ENCODE results near the gene PHC2. TPM values are rescaled to one million over a fixed set of nuclear protein-coding genes. Genes with fewer than 3 reads are reported as not detected.
A peak's percentile ranks its signal among the peaks of the same experiment; 100 is the strongest.

Gene PHC2
- total RNA-seq, 1 donor from 2014 or later, result 121 TPM

GRCh38 chr1:33332357-33332789 is 98.5 kb downstream of the PHC2 start:
- no peak for DNase-seq (ENCODE audit: low spot score)

DNA sequence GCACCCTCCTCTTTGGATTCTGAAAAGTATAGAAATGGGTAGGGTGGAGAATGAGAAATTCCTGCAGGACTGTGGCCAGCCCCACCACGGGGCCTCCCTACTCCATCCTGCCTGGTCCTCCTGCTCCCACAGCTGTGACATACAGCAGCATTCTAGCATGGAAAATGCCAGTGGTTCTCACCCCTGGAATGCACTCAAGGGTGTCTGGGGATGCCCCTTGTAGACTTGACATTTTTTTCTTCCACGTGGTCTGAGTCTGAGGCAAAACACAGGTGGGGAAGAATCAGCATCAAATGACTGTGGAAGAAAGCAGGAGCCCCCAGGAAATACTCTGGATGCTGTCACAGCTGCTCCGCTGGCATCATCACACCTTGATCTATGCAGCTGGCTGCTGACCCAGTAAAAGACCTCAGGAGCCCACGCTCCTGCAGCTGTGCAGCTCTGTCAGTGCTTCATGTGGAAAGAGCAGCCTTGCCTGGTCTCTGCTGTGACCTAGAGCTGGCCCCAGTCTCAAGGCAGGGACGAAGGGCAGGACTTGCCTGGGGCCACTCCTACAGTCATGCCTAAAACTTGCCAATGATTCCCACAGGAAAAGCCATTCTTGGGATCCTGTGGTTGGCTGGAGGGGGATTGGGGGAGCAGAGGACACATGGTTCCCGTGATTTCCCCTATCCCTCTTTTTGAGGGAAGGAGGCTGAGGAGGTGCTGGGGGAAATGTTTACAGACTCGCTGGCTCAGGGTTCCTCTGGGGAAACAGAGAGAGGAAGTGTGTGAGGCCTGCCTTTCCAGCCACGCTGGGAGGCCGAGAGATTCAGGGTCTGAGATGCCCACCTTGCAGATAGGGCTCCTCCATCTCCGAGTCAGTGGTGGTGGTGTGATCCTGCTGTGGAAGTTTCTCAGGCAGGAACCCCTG is 99.2 kb downstream of the PHC2 start:
- DNase-seq (ENCODE audit: low spot score), result no peak

DNA sequence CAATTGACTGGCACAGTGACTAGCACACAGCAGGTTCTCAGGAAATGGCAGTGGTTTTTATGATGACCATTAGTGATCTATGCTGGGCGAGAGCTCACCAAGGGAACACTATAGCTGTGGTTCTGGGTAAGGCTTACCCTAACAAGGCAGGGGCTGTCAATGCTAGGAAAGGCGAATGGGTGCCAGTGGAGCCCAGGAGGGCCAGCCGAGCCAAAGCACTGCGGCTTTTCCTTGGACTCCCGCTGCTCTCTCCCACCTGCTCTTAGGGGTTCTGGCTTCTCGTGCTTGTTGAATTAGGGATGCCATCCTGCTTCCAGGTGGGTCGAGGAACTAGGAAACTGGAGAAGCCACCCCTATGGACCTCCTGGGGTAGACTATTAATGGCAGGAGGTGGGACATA is 100.0 kb downstream of the PHC2 start:
- no peak for DNase-seq (ENCODE audit: low spot score)

- DNase-seq (ENCODE audit: low spot score), result no peak
These were observed 100.5 kb downstream of the PHC2 start for GRCh38 chr1:33330361-33330890.

DNA sequence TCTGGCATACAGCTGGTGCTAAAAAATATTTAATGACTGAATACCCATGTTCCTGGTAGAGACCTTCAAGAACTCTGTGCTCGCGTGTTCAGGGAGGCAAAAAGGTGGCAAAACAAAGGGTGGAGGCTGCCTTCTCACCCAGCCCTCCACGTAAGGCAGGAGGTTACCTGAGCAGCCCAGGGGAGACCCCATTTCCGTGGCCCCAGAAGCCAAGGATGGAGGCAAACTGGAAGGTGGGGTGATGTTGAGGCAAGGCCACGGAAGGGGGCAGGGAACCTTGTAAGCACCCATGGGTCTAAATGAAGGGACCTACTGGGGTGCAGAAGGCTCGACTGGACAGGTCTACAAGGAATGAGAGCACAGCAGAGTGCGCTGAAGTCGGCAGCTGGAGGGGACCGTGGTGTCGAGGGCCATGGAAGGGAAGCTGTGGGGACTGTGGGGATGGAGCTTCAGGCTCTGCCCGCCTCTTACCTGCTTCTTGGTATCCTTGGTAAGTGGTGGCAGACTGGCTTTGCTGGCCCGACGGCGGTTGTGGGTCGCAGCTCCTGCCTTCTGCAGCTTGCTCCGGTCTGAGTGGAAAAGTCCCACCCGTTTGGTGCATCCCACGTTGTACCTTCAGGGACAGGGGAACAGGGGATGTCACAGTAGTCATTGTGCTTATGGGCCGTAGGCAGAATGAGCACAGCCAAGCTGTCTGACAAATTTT is 101.1 kb downstream of the PHC2 start:
- no peak for DNase-seq (ENCODE audit: low spot score)

GRCh38 chr1:33328817-33329216 is 102.1 kb downstream of the PHC2 start:
- DNase-seq (ENCODE audit: low spot score), result no peak

DNA sequence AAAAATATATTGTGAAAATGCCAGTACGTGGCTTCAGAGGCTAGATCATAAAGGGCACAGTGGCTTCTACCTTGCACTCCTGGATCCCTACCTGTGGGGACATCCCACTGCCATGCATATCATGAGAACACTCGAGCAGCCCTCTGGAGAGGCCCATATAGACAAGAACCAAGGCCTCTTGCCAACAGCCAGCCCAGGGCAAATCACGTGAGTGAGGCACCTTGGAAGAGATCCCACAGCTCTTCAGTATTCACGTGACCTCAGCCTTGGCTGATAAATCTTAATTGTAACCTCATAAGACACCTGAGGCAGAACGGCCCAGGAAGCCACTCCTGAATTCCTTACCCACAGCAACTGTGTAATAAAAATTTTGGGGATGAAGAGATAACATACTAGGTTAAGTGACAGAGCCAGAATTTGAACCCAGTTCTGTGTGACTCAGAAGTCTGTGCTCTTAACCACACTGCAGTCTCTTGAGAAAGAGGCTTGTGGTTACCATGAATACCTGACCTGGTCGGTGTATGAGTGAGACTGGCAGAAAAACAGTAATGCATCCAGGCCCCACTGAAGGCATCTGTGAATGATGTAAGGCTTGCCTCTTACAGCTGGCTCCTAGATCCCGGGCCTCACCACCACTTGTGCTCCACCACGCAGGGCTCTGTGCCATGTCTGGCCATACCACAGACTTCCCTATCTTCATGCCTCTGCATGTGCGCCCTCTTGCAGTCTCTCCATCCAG is 103.1 kb downstream of the PHC2 start:
- peak; percentile 67 for DNase-seq (ENCODE audit: low spot score)

DNA sequence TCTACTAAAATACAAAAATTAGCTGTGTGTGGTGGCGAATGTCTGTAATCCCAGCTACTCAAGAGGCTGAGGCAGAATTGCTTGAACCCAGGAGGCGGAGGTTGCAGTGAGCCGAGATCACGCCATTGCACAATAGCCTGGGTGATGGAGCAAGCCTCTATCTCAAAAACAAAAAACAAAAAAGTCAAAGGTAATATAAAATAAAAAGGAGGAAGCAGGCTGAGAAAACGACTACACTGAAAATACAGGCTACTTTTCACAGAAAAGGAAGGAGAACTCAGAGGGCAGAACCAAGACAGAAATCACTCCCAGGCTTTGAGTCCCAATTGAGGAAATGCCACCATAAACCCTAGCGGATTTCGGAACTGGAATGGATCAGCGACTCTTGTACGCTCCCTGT is 104.1 kb downstream of the PHC2 start:
- no peak for DNase-seq (ENCODE audit: low spot score)

DNA sequence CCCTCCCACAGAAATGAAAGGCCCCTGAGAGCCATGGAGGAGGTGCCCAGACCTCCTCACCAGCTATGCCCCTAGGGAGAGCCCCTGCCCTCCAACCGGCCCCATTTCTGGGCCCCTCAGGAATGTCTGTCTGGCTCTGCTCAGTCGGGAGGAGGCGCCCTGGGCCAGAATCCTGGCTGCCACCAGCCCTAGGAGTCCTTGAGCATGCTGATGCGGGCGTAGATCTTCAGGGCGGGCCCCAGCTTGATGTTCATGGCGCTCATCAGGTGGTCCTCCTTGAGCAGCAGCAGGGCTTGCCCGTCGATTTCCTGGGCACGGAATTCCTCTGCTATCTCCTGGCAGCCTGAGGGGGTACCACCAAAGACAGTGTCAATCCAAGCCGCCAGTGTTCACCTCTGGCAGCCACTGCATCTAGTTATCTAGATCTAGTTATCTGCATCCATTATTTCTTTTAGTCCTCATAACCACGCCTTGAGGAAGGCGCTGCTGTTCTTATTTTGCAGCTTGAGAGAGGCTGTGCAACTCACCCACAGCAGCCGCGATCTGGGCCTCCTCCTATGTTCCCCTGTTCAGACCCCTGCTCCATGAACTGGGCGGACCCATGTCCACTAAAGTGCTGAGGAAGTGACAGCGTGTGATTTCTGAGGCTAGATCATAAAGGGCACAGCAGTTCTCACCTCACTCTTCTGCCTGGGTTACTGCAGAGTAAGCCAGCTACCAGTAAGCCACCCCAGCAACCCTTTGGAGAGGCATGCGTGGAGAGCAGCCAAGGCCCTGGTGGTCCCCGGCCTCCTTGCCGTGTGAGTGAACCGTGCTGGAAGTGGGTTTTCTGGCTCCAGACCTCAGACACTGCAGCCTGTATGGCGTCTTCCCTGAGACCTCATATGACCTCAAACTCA is 106.0 kb downstream of the PHC2 start:
- no peak for DNase-seq (ENCODE audit: low spot score)

DNA sequence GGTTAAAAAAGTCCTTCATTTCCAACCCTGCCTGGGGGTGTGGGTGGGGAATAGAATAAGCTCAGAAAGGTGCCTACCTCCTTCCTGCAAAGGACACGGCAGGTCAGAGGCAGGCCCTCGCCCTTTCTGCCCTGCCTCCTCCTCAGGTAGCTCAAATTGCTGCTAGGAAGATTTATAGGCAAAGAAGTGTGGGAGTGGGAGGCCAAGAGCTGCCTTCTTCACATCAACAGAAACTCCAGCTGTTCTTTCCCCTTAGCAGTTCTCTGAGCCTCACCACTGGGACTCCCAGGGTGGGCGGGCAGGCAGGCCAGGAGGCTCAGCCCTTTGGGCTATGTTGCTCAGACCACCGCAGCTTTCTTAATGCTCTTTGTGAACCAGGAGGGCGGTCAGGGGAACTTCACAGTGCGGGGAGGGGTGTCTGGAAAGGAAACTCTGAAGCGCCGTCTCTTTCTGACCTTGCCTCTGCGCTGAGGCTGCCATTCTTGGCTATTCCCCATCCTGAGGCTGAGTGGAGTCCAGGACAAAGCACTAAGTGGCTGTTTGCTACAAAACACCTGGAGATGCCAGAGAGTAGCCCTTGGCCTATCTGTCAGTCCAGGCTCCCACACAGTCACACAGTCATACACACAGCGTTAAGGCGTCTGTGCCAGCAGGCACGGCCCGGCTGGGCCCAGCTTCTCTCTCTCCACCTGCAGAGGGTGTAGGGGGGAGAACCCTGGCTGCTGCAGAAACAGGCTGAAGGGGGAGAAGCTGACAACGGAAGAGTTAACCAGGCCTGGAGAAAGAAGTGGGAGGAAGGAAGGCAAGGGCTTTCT is 107.0 kb downstream of the PHC2 start:
- no peak for DNase-seq (ENCODE audit: low spot score)

- DNase-seq (ENCODE audit: low spot score), result no peak
These were observed 107.9 kb downstream of the PHC2 start for GRCh38 chr1:33322870-33323585.

- DNase-seq (ENCODE audit: low spot score), result no peak
These were observed 108.8 kb downstream of the PHC2 start for GRCh38 chr1:33322109-33322508.

- DNase-seq (ENCODE audit: low spot score), result no peak
These were observed 109.7 kb downstream of the PHC2 start for GRCh38 chr1:33321178-33321577.

DNA sequence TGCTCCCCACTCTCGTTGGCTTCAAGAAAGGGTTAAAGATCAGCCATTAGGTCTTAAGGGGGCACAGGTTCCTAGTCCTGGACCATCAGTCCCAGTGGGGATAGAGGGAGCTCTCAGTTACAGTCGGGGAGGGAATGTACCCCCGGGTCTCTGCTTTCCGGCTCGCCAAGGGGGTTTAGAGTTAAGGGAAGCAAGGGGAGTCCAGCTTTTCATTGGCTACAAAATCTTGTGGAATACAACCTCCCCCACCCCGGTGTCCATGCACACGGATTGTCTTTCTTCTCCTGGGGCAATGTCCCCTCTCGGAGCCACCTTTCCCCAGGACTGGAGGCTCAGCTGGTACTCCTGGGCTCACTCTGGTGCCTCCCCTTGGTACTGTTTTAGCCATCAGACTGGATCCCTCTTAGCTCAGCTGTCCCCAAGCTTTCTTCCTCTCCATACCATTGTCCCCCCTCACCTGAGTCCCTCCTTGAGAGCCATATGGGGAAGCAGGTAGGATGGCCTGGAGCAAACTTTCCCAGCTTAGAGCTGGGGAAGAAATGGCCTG is 110.2 kb downstream of the PHC2 start, which contains the start of gene A3GALT2:
Gene A3GALT2 (minus strand): TSS at position 480 of the 547 bp plus-strand sequence. CDS start 0 bp downstream, at position 480.
- DNase-seq (ENCODE audit: low spot score), result no peak

GRCh38 chr1:33319949-33320618 is 110.8 kb downstream of the PHC2 start:
- DNase-seq (ENCODE audit: low spot score), result no peak

- no peak for DNase-seq (ENCODE audit: low spot score)
These were observed 111.5 kb downstream of the PHC2 start for GRCh38 chr1:33319186-33319948.

GRCh38 chr1:33317946-33318345 is 112.9 kb downstream of the PHC2 start:
- DNase-seq (ENCODE audit: low spot score), result no peak

DNA sequence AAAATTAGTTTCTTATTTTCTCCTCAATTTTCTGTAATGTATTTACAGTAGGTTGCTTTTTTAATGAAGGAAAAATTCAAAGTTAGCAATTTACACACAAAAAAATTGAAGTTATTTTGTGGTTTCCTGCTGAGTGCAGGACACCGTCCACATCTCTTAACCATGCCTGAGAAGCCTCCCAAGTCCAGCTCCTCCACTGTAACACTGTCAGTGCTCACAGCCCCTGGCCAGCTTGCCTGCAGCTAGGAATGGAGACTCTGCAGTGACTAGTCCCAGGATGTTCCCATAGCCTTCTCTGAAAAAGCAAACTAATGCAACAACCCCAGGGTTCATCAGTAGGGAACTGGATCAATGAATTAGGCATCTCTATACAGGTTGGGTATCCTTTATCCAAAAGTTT is 113.5 kb downstream of the PHC2 start:
- DNase-seq (ENCODE audit: low spot score), result no peak

All from mucosa of gallbladder (tissue), 1 donor.